AG10803 (cell line): Measurements from ENCODE around the gene FAM43B.

Experiments
- DNase-seq: peaks from one replicate; pipeline ENCODE4 v3.0.0; 2010; ENCODE audit warnings: low read depth
- H3K4me3 ChIP-seq: 2 replicates; pipeline ENCODE4 v1.5.1; 2011; ENCODE audit warnings: mild to moderate bottlenecking, low read length, control low read depth
- CTCF ChIP-seq: conservative IDR thresholded peaks from 2 replicates; pipeline ENCODE4 v1.5.1; 2011; ENCODE audit warnings: mild to moderate bottlenecking, low read length, control low read depth, inconsistent platforms

FAM43B gene

GRCh38 chr1:20555025-20555757, 2.8 kb downstream of the FAM43B start:
- no peak for TF ChIP-seq CTCF
- no peak for DNase-seq
- no peak overlapping the region for H3K4me3 ChIP-seq

- no peak overlapping the region for H3K4me3 ChIP-seq
- no peak for DNase-seq
- TF ChIP-seq CTCF, result no peak
Observed at GRCh38 chr1:20555758-20556120, 3.4 kb downstream of the FAM43B start.

GRCh38 chr1:20558191-20558590, 5.8 kb downstream of the FAM43B start:
- TF ChIP-seq CTCF, result no peak
- no peak for DNase-seq
- no peak overlapping the region for H3K4me3 ChIP-seq

- no peak for DNase-seq
- H3K4me3 ChIP-seq, result no peak overlapping the region
- no peak for TF ChIP-seq CTCF
Observed at GRCh38 chr1:20560966-20561365, 8.6 kb downstream of the FAM43B start.

GRCh38 chr1:20565234-20565633, 12.9 kb downstream of the FAM43B start:
- no peak for DNase-seq
- no peak overlapping the region for H3K4me3 ChIP-seq
- no peak for TF ChIP-seq CTCF

GRCh38 chr1:20569523-20570098, 17.2 kb downstream of the FAM43B start:
- no peak for TF ChIP-seq CTCF
- H3K4me3 ChIP-seq, result no peak overlapping the region
- DNase-seq, result no peak

- no peak overlapping the region for H3K4me3 ChIP-seq
- no peak for DNase-seq
- TF ChIP-seq CTCF, result no peak
Observed at GRCh38 chr1:20571427-20571826, 19.1 kb downstream of the FAM43B start.
